ENCODE results near the gene PPP2R1B.

The PPP2R1B gene

GRCh38 chr11:111745719-111746504 lies 20.3 kb downstream of the PPP2R1B start:
- no peak for DNase-seq

- no peak for DNase-seq
Observed at GRCh38 chr11:111743700-111744099, 22.5 kb downstream of the PPP2R1B start.

GRCh38 chr11:111741751-111742150 lies 24.4 kb downstream of the PPP2R1B start:
- DNase-seq = no peak

- DNase-seq = no peak
Observed at GRCh38 chr11:111739299-111739698, 26.9 kb downstream of the PPP2R1B start.

GRCh38 chr11:111737444-111738210 lies 28.6 kb downstream of the PPP2R1B start:
- no peak for DNase-seq

GRCh38 chr11:111736621-111737443 lies 29.4 kb downstream of the PPP2R1B start:
- no peak for DNase-seq

GRCh38 chr11:111736181-111736590 lies 30.0 kb downstream of the PPP2R1B start:
- DNase-seq = no peak

- DNase-seq = no peak
Observed at GRCh38 chr11:111735262-111736116, 30.7 kb downstream of the PPP2R1B start.

- DNase-seq = no peak
Observed at GRCh38 chr11:111734954-111735261, 31.3 kb downstream of the PPP2R1B start.

- DNase-seq = no peak
Observed at GRCh38 chr11:111734101-111734953, 31.9 kb downstream of the PPP2R1B start.

- DNase-seq = no peak
Observed at GRCh38 chr11:111733611-111734088, 32.5 kb downstream of the PPP2R1B start.

GRCh38 chr11:111733016-111733415 lies 33.2 kb downstream of the PPP2R1B start:
- DNase-seq = no peak

- no peak for DNase-seq
Observed at GRCh38 chr11:111731821-111732220, 34.4 kb downstream of the PPP2R1B start.

- DNase-seq = no peak
Observed at GRCh38 chr11:111730871-111731591, 35.2 kb downstream of the PPP2R1B start.

GRCh38 chr11:111729831-111730311 lies 36.3 kb downstream of the PPP2R1B start:
- DNase-seq = no peak

- DNase-seq = no peak
Observed at GRCh38 chr11:111729071-111729830, 36.9 kb downstream of the PPP2R1B start.

GRCh38 chr11:111727431-111727830 lies 38.8 kb downstream of the PPP2R1B start:
- DNase-seq = no peak

GRCh38 chr11:111726301-111726713 lies 39.9 kb downstream of the PPP2R1B start:
- no peak for DNase-seq

- no peak for DNase-seq
Observed at GRCh38 chr11:111725621-111726020, 40.6 kb downstream of the PPP2R1B start.
